ENCODE results near the gene ARHGEF39. TPM values are rescaled to one million over a fixed set of nuclear protein-coding genes. Genes with fewer than 3 reads are reported as not detected.

The ARHGEF39 gene
- total and polyA plus RNA-seq, 9 of the 15 experiments (the other 6 are each of a cell fraction or from before 2014, with no cell fraction given), result 2.8 to 21.7 (median 12.9) TPM

DNA sequence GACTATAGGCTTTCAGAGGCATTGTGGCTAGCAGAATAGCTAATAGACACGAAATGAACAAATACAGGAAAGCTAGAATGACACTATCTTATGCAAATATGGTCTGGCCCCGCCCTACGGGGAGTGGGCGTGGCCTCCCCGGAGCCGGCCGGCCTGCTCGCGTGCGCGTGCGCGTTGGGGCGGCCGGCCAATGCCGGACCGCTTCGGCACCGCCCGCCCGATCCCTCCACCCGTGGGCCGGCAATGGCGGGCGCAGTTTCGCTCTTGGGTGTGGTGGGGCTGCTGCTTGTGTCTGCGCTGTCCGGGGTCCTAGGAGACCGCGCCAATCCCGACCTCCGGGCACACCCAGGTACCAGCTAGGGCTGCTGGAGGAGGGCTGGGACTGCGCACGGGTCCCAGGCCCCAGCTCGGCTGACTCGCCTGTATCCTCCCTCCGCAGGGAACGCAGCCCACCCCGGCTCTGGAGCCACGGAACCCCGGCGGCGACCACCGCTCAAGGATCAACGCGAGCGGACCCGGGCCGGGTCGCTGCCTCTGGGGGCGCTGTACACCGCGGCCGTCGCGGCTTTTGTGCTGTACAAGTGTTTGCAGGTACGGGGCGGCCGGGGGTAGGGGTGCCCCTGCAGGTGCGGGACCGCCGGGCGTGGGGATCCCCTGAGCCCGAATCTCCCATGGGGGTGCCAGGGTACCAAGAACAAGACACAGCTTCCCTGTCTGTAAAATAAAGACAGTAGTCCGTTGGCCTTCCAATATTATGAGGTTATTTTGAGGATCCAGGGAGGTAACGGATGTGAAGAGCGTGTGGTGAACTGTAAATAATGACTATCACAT is 6.6 kb downstream of the ARHGEF39 start, which contains the start of gene CCDC107 (continued):
- peak; percentile 29 for TF ChIP-seq U2AF1 (optimal IDR thresholded peaks at IDR 0.05; ENCODE audit: low read depth, low read length)
- TF ChIP-seq, protein P1, sequence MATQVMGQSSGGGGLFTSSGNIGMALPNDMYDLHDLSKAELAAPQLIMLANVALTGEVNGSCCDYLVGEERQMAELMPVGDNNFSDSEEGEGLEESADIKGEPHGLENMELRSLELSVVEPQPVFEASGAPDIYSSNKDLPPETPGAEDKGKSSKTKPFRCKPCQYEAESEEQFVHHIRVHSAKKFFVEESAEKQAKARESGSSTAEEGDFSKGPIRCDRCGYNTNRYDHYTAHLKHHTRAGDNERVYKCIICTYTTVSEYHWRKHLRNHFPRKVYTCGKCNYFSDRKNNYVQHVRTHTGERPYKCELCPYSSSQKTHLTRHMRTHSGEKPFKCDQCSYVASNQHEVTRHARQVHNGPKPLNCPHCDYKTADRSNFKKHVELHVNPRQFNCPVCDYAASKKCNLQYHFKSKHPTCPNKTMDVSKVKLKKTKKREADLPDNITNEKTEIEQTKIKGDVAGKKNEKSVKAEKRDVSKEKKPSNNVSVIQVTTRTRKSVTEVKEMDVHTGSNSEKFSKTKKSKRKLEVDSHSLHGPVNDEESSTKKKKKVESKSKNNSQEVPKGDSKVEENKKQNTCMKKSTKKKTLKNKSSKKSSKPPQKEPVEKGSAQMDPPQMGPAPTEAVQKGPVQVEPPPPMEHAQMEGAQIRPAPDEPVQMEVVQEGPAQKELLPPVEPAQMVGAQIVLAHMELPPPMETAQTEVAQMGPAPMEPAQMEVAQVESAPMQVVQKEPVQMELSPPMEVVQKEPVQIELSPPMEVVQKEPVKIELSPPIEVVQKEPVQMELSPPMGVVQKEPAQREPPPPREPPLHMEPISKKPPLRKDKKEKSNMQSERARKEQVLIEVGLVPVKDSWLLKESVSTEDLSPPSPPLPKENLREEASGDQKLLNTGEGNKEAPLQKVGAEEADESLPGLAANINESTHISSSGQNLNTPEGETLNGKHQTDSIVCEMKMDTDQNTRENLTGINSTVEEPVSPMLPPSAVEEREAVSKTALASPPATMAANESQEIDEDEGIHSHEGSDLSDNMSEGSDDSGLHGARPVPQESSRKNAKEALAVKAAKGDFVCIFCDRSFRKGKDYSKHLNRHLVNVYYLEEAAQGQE (IDR thresholded peaks at IDR 0.05; ENCODE audit: borderline replicate concordance), result peak; percentile 60; the same call in 1 of the 2 replicates
- TF ChIP-seq, protein P1 (CRISPR knock-in tag; IDR thresholded peaks at IDR 0.05; ENCODE audit: low read depth), result peak; percentile 76; the same call in 1 of the 2 replicates
- no peak for TF ChIP-seq RFX1 (IDR thresholded peaks at IDR 0.05)
- TF ChIP-seq, protein P2, sequence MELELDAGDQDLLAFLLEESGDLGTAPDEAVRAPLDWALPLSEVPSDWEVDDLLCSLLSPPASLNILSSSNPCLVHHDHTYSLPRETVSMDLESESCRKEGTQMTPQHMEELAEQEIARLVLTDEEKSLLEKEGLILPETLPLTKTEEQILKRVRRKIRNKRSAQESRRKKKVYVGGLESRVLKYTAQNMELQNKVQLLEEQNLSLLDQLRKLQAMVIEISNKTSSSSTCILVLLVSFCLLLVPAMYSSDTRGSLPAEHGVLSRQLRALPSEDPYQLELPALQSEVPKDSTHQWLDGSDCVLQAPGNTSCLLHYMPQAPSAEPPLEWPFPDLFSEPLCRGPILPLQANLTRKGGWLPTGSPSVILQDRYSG (tag; conservative IDR thresholded peaks at IDR 0.05; ENCODE audit: low read depth), result no peak
- peak; percentile 50; the same call in 1 of the 2 replicates for TF ChIP-seq ERF (CRISPR knock-in tag; IDR thresholded peaks at IDR 0.05)
- peak; percentile 30 for TF ChIP-seq RB1 (IDR thresholded peaks at IDR 0.05; ENCODE audit: low read depth)
- no peak for TF ChIP-seq SIX5 (IDR thresholded peaks at IDR 0.05; ENCODE audit: borderline replicate concordance in 1 of 2, insufficient read depth in 1 of 2, low read depth in 1 of 2, low read length in 2 of 2)
- TF ChIP-seq HNRNPLL (IDR thresholded peaks at IDR 0.05; ENCODE audit: low read depth, low read length, poor library complexity, severe bottlenecking), result peak; percentile 25
- TF ChIP-seq ZEB2 (IDR thresholded peaks at IDR 0.05), result 0 out of 2 replicates have a peak, but pooled peaks have one; percentile 25
- TF ChIP-seq PHF8 (IDR thresholded peaks at IDR 0.05; ENCODE audit: borderline replicate concordance, low read length), result peak; percentile 81; the same call in 1 of the 2 replicates
- peak; percentile 61 for TF ChIP-seq SUPT5H (IDR thresholded peaks at IDR 0.05)
- TF ChIP-seq, protein P3, sequence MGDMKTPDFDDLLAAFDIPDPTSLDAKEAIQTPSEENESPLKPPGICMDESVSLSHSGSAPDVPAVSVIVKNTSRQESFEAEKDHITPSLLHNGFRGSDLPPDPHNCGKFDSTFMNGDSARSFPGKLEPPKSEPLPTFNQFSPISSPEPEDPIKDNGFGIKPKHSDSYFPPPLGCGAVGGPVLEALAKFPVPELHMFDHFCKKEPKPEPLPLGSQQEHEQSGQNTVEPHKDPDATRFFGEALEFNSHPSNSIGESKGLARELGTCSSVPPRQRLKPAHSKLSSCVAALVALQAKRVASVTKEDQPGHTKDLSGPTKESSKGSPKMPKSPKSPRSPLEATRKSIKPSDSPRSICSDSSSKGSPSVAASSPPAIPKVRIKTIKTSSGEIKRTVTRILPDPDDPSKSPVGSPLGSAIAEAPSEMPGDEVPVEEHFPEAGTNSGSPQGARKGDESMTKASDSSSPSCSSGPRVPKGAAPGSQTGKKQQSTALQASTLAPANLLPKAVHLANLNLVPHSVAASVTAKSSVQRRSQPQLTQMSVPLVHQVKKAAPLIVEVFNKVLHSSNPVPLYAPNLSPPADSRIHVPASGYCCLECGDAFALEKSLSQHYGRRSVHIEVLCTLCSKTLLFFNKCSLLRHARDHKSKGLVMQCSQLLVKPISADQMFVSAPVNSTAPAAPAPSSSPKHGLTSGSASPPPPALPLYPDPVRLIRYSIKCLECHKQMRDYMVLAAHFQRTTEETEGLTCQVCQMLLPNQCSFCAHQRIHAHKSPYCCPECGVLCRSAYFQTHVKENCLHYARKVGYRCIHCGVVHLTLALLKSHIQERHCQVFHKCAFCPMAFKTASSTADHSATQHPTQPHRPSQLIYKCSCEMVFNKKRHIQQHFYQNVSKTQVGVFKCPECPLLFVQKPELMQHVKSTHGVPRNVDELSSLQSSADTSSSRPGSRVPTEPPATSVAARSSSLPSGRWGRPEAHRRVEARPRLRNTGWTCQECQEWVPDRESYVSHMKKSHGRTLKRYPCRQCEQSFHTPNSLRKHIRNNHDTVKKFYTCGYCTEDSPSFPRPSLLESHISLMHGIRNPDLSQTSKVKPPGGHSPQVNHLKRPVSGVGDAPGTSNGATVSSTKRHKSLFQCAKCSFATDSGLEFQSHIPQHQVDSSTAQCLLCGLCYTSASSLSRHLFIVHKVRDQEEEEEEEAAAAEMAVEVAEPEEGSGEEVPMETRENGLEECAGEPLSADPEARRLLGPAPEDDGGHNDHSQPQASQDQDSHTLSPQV (IDR thresholded peaks at IDR 0.05), result 0 out of 2 replicates have a peak, but pooled peaks have one; percentile 6
